ENCODE measurements around the gene KLHL22. TPM values are rescaled to one million over a fixed set of nuclear protein-coding genes. Genes with fewer than 3 reads are reported as not detected.
A peak's percentile ranks its signal among the peaks of the same experiment; 100 is the strongest.

Gene KLHL22
- total RNA-seq, 4 donors from 2014 or later = 19.9 to 35.5 (median 27.3) TPM

GRCh38 chr22:20516399-20516798, 20.8 kb upstream of the KLHL22 start:
- Histone ChIP-seq H3K4me1 (peaks cover 30 to 83% (median 77%) of the 10 kb centered on the region in 4 donors), H3K36me3 (peaks cover 8 to 38% (median 31%) of the 10 kb centered on the region in 4 donors), H3K27ac (replicated peaks in 1 of 4) (no peak overlapping the region), H3K27me3 (no peaks in the 10 kb centered on the region), H3K9me3 (no peaks in the 10 kb centered on the region), H3K4me3 (no peak overlapping the region)
- 86% methylated on average over 2 of the region's 2 CpGs for WGBS
- TF ChIP-seq POLR2AphosphoS5 (IDR thresholded peaks at IDR 0.05) (no peak), EP300 (IDR thresholded peaks at IDR 0.05) (no peak), CTCF (IDR thresholded peaks at IDR 0.05) (no peak), POLR2A (IDR thresholded peaks at IDR 0.05; ENCODE audit: low read depth) (no peak)
- intact Hi-C loops (cut with DNase I) = no loop called here
- no peak for DNase-seq (ENCODE audit: extremely low spot score)

GRCh38 chr22:20514658-20515406, 19.2 kb upstream of the KLHL22 start:
- 79% methylated on average over 4 of the region's 6 CpGs for WGBS
- intact Hi-C loops (cut with DNase I) = loop anchor here (5.0 kb wide), 1 partner anchor 37 kb away; no protein-coding TSS in a partner anchor
- Histone ChIP-seq H3K4me3 (no peak overlapping the region), H3K4me1 (peaks cover 39 to 90% (median 82%) of the 10 kb centered on the region in 4 donors), H3K27me3 (no peaks in the 10 kb centered on the region), H3K9me3 (no peaks in the 10 kb centered on the region), H3K36me3 (peaks cover 8 to 27% (median 22%) of the 10 kb centered on the region in 4 donors), H3K27ac (replicated peaks in 1 of 4) (peak overlapping the region in 2 of 4 donors; percentile 16 to 62)
- DNase-seq (ENCODE audit: extremely low spot score) = no peak
- TF ChIP-seq POLR2AphosphoS5 (IDR thresholded peaks at IDR 0.05) (peak in 1 of 2 donors; percentile 32), CTCF (IDR thresholded peaks at IDR 0.05) (no peak), EP300 (IDR thresholded peaks at IDR 0.05) (no peak)

GRCh38 chr22:20511578-20512229, 16.1 kb upstream of the KLHL22 start:
- intact Hi-C loops (cut with DNase I) = loop anchor here (5.0 kb wide), 1 partner anchor 41 kb away; no protein-coding TSS in a partner anchor
- Histone ChIP-seq H3K4me1 (peaks cover 48 to 88% (median 78%) of the 10 kb centered on the region in 4 donors), H3K4me3 (no peak overlapping the region), H3K27me3 (no peaks in the 10 kb centered on the region), H3K27ac (replicated peaks in 1 of 4) (peak overlapping the region; percentile 95 to 99 (median 96)), H3K36me3 (peaks cover 0 to 15% (median 7%) of the 10 kb centered on the region in 4 donors), H3K9me3 (no peaks in the 10 kb centered on the region)
- 69% methylated on average over 4 of the region's 4 CpGs for WGBS
- no peak for TF ChIP-seq POLR2AphosphoS5 (IDR thresholded peaks at IDR 0.05)
- no peak for DNase-seq (ENCODE audit: extremely low spot score)

GRCh38 chr22:20510811-20511577, 15.4 kb upstream of the KLHL22 start:
- no peaks in the 10 kb centered on the region for H3K9me3 ChIP-seq
- 67% methylated on average over 10 of the region's 10 CpGs for WGBS
- TF ChIP-seq CTCF (IDR thresholded peaks at IDR 0.05) (no peak), POLR2AphosphoS5 (IDR thresholded peaks at IDR 0.05) (no peak), EP300 (IDR thresholded peaks at IDR 0.05) (no peak), POLR2A (IDR thresholded peaks at IDR 0.05; ENCODE audit: low read depth) (no peak)
- peaks cover 48 to 84% (median 79%) of the 10 kb centered on the region in 4 donors for H3K4me1 ChIP-seq
- peaks cover 0 to 15% (median 7%) of the 10 kb centered on the region in 4 donors for H3K36me3 ChIP-seq
- intact Hi-C loops (cut with DNase I) = loop anchor here (5.0 kb wide), 1 partner anchor 41 kb away; no protein-coding TSS in a partner anchor
- no peaks in the 10 kb centered on the region for H3K27me3 ChIP-seq
- no peak for DNase-seq (ENCODE audit: extremely low spot score)
- H3K27ac ChIP-seq (replicated peaks in 1 of 4) = peak overlapping the region; percentile 95 to 99 (median 96)
- no peak overlapping the region for H3K4me3 ChIP-seq

All from esophagus muscularis mucosa (tissue), 4 donors.